PFSK-1 (cell line): ENCODE results near the gene OR2W3.

ENCODE experiments used
- FOXP2 ChIP-seq: optimal IDR thresholded peaks from 2 replicates; pipeline ENCODE3; 2011; ENCODE audit warnings: borderline replicate concordance, control low read depth, inconsistent platforms; ENCODE audit not compliant: insufficient read depth; ENCODE audit errors: extremely low read length, extremely low read depth
- POLR2AphosphoS5 ChIP-seq: IDR thresholded peaks from 2 replicates; pipeline ENCODE4 v1.6.1; 2012; ENCODE audit warnings: low read depth, mild to moderate bottlenecking, control low read depth, low read length, moderate library complexity
- REST ChIP-seq, 2 experiments: IDR thresholded peaks; 2 replicates each; pipeline versions ENCODE4 v1.6.1 to v1.8.0; 2011 to 2012; ENCODE audit warnings: low read depth in 2 of 2, low read length in 2 of 2, control low read depth in 1 of 2, inconsistent platforms in 1 of 2, mild to moderate bottlenecking in 1 of 2, moderate library complexity in 1 of 2; ENCODE audit not compliant: insufficient read depth in 1 of 2
- SIN3A ChIP-seq: IDR thresholded peaks from 2 replicates; pipeline ENCODE4 v1.6.1; 2012; ENCODE audit warnings: mild to moderate bottlenecking, low read length, moderate library complexity, borderline replicate concordance; ENCODE audit not compliant: insufficient read depth
- TAF1 ChIP-seq: IDR thresholded peaks from 2 replicates; pipeline ENCODE4 v1.6.1; 2012; ENCODE audit warnings: low read length, control low read depth, borderline replicate concordance; ENCODE audit not compliant: insufficient read depth

Gene OR2W3

GRCh38 chr1:247862756-247863155 is 32.6 kb upstream of the OR2W3 start:
- no peak for TF ChIP-seq SIN3A
- TF ChIP-seq TAF1, result no peak

GRCh38 chr1:247864644-247865043 is 30.7 kb upstream of the OR2W3 start:
- TF ChIP-seq FOXP2 (no peak), TAF1 (no peak), POLR2AphosphoS5 (no peak), REST (IDR thresholded peaks at IDR 0.05; ENCODE audit: insufficient read depth in 1 of 2, low read depth in 2 of 2, low read length in 2 of 2) (no peak), SIN3A (no peak)

- TF ChIP-seq POLR2AphosphoS5, result no peak
- no peak for TF ChIP-seq SIN3A
Measured at GRCh38 chr1:247865416-247865815, 30.0 kb upstream of the OR2W3 start.

GRCh38 chr1:247883346-247883745 is 12.0 kb upstream of the OR2W3 start:
- no peak for TF ChIP-seq REST (IDR thresholded peaks at IDR 0.05; ENCODE audit: insufficient read depth in 1 of 2, low read depth in 2 of 2, low read length in 2 of 2)
- no peak for TF ChIP-seq TAF1
- TF ChIP-seq FOXP2, result no peak
- no peak for TF ChIP-seq POLR2AphosphoS5
- no peak for TF ChIP-seq SIN3A

- TF ChIP-seq TAF1 (no peak), REST (IDR thresholded peaks at IDR 0.05; ENCODE audit: insufficient read depth in 1 of 2, low read depth in 2 of 2, low read length in 2 of 2) (no peak), SIN3A (no peak), FOXP2 (no peak)
Measured at GRCh38 chr1:247884797-247885413, 10.5 kb upstream of the OR2W3 start.

- TF ChIP-seq SIN3A (no peak), REST (IDR thresholded peaks at IDR 0.05; ENCODE audit: insufficient read depth in 1 of 2, low read depth in 2 of 2, low read length in 2 of 2) (no peak), TAF1 (no peak), FOXP2 (no peak), POLR2AphosphoS5 (no peak)
Measured at GRCh38 chr1:247895976-247896375, 589 bp downstream of the OR2W3 start.
